ENCODE measurements around the gene FXYD2. TPM values are rescaled to one million over a fixed set of nuclear protein-coding genes. Genes with fewer than 3 reads are reported as not detected.

The FXYD2 gene
- total and polyA plus RNA-seq, 2 experiments from 2014 or later, result not detected

DNA sequence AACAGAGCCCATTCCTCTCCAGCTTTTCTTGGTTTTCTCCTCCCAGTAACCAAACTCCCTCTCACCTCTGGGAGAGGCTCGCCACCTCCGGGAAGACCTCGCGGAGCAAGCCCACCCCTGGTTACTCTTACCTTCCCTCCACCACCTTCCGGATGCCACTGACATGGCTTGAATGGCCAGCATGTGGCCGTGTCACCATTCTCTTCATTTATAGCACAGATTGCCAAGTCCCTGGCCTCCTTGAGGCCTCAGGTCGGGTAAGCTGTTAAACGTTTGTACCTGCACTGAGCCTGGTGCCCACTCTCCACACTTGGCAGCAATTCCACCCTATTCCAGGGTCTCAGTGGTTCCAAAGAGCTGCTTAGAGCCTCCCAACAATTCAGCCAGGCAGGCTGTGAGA is 8.0 kb upstream of the FXYD2 start:
- no peaks in the 10 kb centered on the region for H3K4me1 ChIP-seq (ENCODE audit: insufficient read depth)
- H3K9me3 ChIP-seq (ENCODE audit: low read depth), result no peaks in the 10 kb centered on the region
- no peaks in the 10 kb centered on the region for H3K36me3 ChIP-seq (ENCODE audit: low read depth)
- in situ Hi-C loops (cut with MboI), result loop anchor here (10.0 kb wide), 1 partner anchor 222 kb away; no protein-coding TSS in a partner anchor
- no peak overlapping the region for H2AFZ ChIP-seq
- no peak overlapping the region for H3K4me3 ChIP-seq
- H3K27ac ChIP-seq, result no peak overlapping the region
- DNase-seq, result no peak
- H3K27me3 ChIP-seq (replicated peaks; ENCODE audit: insufficient read depth), result peaks cover 30% of the 10 kb centered on the region
- H3K9ac ChIP-seq, result no peak overlapping the region
- no peaks in the 10 kb centered on the region for H3K79me2 ChIP-seq (ENCODE audit: insufficient read depth)
- 42 to 50% methylated on average over 8 of the region's 8 CpGs for WGBS, 2 experiments (ENCODE audit: low coverage in 1 of 2, low lambda C conversion rate in 2 of 2, missing lambda C conversion rate in 2 of 2)
- H3K9me2 ChIP-seq (ENCODE audit: insufficient read depth), result no peaks in the 10 kb centered on the region
- TF ChIP-seq EZH2 (IDR thresholded peaks at IDR 0.05; ENCODE audit: insufficient read depth, poor library complexity, severe bottlenecking) (no peak), EZH2phosphoT487 (IDR thresholded peaks at IDR 0.05; ENCODE audit: insufficient read depth, low read depth) (no peak)
- H4K20me1 ChIP-seq (ENCODE audit: insufficient read depth), result no peaks in the 10 kb centered on the region
- H3K4me2 ChIP-seq (ENCODE audit: unreplicated experiment), result no peak overlapping the region
- no peaks in the 10 kb centered on the region for H3F3A ChIP-seq (ENCODE audit: insufficient read depth)

- H3K27me3 ChIP-seq (replicated peaks; ENCODE audit: insufficient read depth), result peaks cover 26% of the 10 kb centered on the region
- H3K4me1 ChIP-seq (ENCODE audit: insufficient read depth), result no peaks in the 10 kb centered on the region
- no peak overlapping the region for H3K9ac ChIP-seq
- H3K27ac ChIP-seq, result no peak overlapping the region
- in situ Hi-C loops (cut with MboI), result loop anchor here (10.0 kb wide), 1 partner anchor 223 kb away; no protein-coding TSS in a partner anchor
- H3K4me3 ChIP-seq, result no peak overlapping the region
- no peak overlapping the region for H2AFZ ChIP-seq
- H3K36me3 ChIP-seq (ENCODE audit: low read depth), result no peaks in the 10 kb centered on the region
- no peaks in the 10 kb centered on the region for H3K79me2 ChIP-seq (ENCODE audit: insufficient read depth)
- 51 to 54% methylated on average over 7 of the region's 7 CpGs for WGBS, 2 experiments (ENCODE audit: low coverage in 1 of 2, low lambda C conversion rate in 2 of 2, missing lambda C conversion rate in 2 of 2)
- no peaks in the 10 kb centered on the region for H3K9me3 ChIP-seq (ENCODE audit: low read depth)
- no peaks in the 10 kb centered on the region for H3F3A ChIP-seq (ENCODE audit: insufficient read depth)
- TF ChIP-seq EZH2 (IDR thresholded peaks at IDR 0.05; ENCODE audit: insufficient read depth, poor library complexity, severe bottlenecking) (no peak), EZH2phosphoT487 (IDR thresholded peaks at IDR 0.05; ENCODE audit: insufficient read depth, low read depth) (no peak)
- DNase-seq, result no peak
- no peaks in the 10 kb centered on the region for H3K9me2 ChIP-seq (ENCODE audit: insufficient read depth)
- no peak overlapping the region for H3K4me2 ChIP-seq (ENCODE audit: unreplicated experiment)
- H4K20me1 ChIP-seq (ENCODE audit: insufficient read depth), result no peaks in the 10 kb centered on the region
Measured at GRCh38 chr11:117831661-117832415, 7.3 kb upstream of the FXYD2 start.

DNA sequence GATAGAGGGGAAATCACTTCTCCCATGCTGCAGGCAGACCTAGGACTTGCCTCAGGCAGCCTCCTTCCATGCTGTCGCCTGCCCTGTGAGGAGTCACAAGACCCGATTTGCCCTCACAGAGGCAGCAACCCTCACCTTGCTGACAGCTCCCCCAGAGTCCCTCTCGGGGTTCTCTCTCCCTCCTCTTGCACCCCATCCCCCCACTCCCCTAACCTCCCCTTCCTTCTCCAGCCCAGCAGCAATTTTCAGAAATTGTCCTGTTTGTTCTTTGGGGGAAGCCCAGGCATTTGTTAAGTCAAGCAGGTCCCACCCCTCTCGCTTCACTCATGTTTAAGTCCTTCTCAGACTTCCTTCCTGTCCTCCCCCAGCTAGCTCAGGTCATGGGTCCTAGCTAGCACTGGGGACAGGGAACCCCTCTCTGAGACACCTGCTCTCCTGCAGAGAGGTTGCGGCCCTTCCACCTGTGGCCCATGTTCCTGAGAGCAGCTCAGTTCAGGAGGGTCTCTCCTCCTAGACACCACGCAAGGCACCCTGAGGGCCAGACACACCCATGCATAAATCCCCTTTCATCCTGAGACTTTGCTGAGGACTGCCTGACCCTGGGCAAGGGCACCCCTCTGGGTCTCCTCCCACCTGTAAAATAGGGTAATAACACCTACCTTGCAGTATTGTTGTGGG is 6.3 kb upstream of the FXYD2 start:
- Histone ChIP-seq H3K9me2 (ENCODE audit: insufficient read depth) (no peaks in the 10 kb centered on the region), H3K36me3 (ENCODE audit: low read depth) (no peaks in the 10 kb centered on the region), H3K27ac (no peak overlapping the region), H4K20me1 (ENCODE audit: insufficient read depth) (no peaks in the 10 kb centered on the region), H3K79me2 (ENCODE audit: insufficient read depth) (no peaks in the 10 kb centered on the region), H2AFZ (no peak overlapping the region), H3K4me3 (no peak overlapping the region), H3K27me3 (replicated peaks; ENCODE audit: insufficient read depth) (peaks cover 31% of the 10 kb centered on the region), H3K9ac (no peak overlapping the region), H3K4me1 (ENCODE audit: insufficient read depth) (no peaks in the 10 kb centered on the region), H3K4me2 (ENCODE audit: unreplicated experiment) (no peak overlapping the region), H3F3A (ENCODE audit: insufficient read depth) (no peaks in the 10 kb centered on the region), H3K9me3 (ENCODE audit: low read depth) (no peaks in the 10 kb centered on the region)
- no peak for TF ChIP-seq EZH2phosphoT487 (IDR thresholded peaks at IDR 0.05; ENCODE audit: insufficient read depth, low read depth)
- no peak for TF ChIP-seq EZH2 (IDR thresholded peaks at IDR 0.05; ENCODE audit: insufficient read depth, poor library complexity, severe bottlenecking)
- WGBS, 2 experiments (ENCODE audit: low coverage in 1 of 2, low lambda C conversion rate in 2 of 2, missing lambda C conversion rate in 2 of 2), result 47% methylated on average over 6 of the region's 6 CpGs
- in situ Hi-C loops (cut with MboI), result loop anchor here (10.0 kb wide), 1 partner anchor 224 kb away; no protein-coding TSS in a partner anchor
- no peak for DNase-seq

DNA sequence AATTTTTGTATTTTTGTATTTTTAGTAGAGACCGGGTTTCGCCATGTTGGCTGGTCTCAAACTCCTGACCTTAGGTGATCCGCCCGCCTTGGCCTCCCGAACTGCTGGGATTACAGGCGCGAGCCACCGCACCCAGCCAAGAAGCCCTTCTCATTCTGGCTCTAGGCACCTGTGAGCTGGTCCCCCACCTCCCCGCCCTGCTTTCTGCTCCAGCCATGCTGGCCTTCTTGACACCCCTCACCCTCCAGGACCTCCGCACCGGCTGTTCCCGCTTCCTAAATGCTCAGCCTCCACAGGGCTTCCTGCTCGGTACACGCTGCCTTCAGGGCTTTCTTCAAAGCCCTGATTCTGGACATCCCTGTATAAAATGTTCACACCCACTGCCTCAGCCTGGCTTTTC is 5.5 kb upstream of the FXYD2 start:
- in situ Hi-C loops (cut with MboI), result loop anchor here (10.0 kb wide), 1 partner anchor 225 kb away; no protein-coding TSS in a partner anchor
- no peak overlapping the region for H2AFZ ChIP-seq

More for the DNA sequence above, 5.5 kb upstream of the FXYD2 start:
- no peak overlapping the region for H3K27ac ChIP-seq
- no peak overlapping the region for H3K4me2 ChIP-seq (ENCODE audit: unreplicated experiment)
- no peaks in the 10 kb centered on the region for H3K36me3 ChIP-seq (ENCODE audit: low read depth)
- H4K20me1 ChIP-seq (ENCODE audit: insufficient read depth), result no peaks in the 10 kb centered on the region
- no peak for TF ChIP-seq EZH2phosphoT487 (IDR thresholded peaks at IDR 0.05; ENCODE audit: insufficient read depth, low read depth)
- no peak for TF ChIP-seq EZH2 (IDR thresholded peaks at IDR 0.05; ENCODE audit: insufficient read depth, poor library complexity, severe bottlenecking)
- H3K79me2 ChIP-seq (ENCODE audit: insufficient read depth), result no peaks in the 10 kb centered on the region
- H3K9me2 ChIP-seq (ENCODE audit: insufficient read depth), result no peaks in the 10 kb centered on the region
- no peaks in the 10 kb centered on the region for H3F3A ChIP-seq (ENCODE audit: insufficient read depth)
- H3K4me3 ChIP-seq, result no peak overlapping the region
- H3K27me3 ChIP-seq (replicated peaks; ENCODE audit: insufficient read depth), result peaks cover 31% of the 10 kb centered on the region
- no peak overlapping the region for H3K9ac ChIP-seq
- no peaks in the 10 kb centered on the region for H3K9me3 ChIP-seq (ENCODE audit: low read depth)
- no peaks in the 10 kb centered on the region for H3K4me1 ChIP-seq (ENCODE audit: insufficient read depth)
- 69% methylated on average over 14 of the region's 14 CpGs for WGBS, 2 experiments (ENCODE audit: low coverage in 1 of 2, low lambda C conversion rate in 2 of 2, missing lambda C conversion rate in 2 of 2)
- no peak for DNase-seq

Data from GM23248 (cell line).